GM18861 (cell line): ENCODE results near the gene EPB41L4A.
"Not testable (repeated sequence)": the region's sequence is repeated elsewhere in the genome, so short reads cannot be mapped to it uniquely, and the experiment has no call there.

Experiments
- ATAC-seq: cut with Tn5 transposase; IDR thresholded peaks from one replicate; pipeline ENCODE4 v1.9.1; 2021; ENCODE audit not compliant: unreplicated experiment

Gene EPB41L4A

DNA sequence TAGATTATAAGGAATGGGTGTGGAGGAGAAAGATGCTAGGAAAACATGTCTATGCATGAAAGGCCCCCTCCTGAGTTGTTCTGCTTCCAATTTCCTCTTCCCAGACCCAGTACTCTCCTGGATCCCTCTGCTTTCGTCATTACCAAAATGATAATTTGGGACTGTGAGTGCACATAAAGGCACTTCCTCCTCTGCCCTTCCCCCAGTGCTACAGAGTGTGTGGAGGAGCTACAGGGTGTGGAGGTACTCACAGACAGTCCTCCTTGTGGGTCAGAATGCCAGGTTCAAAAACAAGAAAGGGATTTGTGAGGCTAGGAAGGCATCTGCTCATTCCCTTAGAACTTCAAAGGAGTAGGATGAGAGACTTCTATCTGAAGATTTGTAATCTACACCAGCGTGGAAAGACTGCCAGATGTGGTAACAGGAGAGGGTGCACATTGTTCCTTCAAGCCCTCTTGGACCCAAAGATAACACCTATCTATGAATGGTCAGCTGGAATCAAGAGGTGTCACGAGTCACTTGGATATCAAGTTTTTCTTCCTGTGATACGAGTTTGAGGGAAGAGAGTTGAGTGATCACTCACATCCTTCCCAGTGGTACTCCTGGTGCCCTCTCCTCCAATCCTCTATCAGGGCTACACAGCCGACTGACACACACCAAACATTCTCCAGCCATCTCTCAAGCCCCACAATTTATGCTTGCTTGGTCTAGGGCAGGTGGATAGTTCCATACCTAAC, 201.1 kb downstream of the EPB41L4A start:
- no peak for ATAC-seq

DNA sequence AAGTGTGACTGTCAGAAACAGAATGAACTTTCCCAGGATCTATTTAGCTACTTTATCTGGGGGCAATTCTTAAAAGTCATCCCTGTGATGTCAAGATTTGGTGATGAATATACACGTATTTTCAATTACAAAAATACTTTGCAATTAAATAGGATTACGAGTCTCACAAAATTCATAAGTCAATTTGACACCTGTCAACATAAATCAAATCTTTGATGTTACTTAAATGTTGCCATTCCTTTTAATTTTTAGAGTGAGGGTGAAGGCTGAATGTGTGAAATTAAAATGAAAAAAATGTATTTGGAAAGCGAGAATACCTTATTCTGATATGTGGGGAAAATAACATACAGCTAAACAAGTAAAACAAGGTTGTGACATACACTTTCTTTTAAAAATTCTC, 202.9 kb downstream of the EPB41L4A start:
- ATAC-seq = no peak

DNA sequence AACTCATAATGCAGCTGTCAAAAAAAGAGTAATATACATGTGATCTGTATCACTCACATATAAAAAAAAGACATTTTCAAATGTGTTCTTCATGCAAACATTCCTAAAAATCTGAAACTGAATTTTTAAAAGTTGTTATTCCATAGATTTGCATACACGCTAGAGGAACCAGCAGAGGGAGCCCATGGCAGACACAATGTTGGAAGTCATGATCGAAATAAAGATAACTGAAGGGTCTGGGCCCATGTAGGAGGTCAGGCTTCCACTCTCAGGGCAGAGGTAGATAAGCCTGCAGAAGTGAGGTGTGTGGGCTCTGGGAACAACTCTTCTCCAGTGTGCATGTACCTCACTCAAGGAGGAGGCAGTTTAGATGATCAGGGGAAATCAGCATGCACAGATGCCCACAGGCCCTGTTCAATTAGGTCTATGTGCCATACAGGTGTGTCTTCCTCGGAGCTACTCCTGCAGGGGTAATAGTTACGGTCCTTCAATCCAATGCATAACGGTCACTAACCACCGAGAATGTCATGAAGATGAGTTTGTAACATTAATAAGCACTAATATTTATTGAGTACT, 208.6 kb downstream of the EPB41L4A start:
- ATAC-seq = no peak

DNA sequence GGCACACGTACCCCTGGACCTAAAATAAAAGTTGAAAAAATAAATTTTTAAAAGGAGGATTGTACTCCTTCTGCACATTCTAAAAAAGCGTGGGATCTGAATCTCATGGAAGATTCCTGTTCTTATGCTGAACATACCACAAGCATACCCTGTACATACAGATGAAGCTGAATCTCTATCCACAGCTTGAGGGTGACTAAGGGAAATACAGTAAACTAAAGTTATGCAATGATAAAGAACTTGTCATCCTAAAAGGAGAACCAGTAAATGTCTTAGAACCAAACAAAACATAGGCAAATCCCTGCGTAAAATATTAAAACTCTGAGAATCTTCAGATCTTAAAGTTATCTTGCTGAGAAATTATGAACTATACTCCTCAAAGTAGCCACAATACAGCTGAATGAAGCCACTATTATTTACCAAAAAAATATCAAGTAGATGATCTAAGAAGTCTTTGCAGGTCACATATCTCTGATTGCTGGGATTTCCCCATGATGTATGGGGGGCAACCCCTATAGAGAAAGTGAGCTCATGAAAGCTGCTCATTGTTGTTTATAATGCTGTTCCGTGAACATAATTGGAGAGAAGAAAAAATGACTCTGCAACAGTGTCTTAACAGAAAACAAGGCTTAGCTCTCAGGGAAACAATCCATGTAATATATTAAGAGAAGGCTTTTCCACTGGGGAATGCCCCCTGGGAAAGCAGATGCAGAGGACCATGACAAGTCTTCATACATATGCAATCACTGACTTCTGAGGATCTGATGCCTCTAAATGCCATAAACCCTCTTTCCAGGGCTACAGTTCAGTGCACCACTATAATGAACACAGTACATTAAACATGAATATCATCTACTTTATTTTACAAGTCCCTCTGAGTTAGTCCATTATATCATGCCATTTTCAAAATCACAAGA, 210.1 kb downstream of the EPB41L4A start:
- no peak for ATAC-seq

DNA sequence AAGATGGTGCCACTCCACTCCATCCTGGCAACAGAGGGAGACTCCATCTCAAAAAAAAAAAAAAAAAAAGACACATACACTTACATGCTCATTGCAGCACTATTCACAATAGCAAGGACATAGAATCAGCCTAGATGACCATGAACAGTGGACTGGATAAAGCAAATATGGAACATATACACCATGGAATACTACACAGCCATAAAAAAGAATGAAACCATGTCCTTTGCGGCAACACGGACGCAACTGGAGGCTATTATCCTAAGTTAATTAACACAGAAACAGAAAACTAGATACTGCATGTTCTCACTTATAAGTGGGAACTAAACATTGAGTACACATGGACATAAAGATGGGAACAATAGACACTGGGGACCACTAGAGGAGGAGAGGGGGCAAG, 210.9 kb downstream of the EPB41L4A start:
- not testable (repeated sequence) for ATAC-seq

DNA sequence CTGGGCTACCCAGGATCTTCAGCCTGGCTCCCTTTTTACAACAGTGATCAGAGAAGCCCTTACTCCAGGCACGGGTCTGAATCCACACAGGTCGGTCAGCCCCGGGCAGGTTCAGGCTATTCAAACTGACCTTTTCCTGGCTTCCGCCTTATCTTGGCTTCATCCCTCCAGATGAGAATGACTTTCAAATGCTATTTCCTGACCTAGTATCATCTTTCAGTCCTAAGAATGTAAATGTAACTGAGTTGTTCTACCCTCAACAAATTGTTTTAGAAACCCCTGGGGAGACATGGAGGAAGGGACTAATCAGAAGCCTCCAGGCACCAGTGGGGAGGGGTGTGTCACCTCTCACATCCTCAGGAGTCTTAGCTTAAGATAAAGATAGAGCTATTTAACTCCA, 213.2 kb downstream of the EPB41L4A start:
- no peak for ATAC-seq

DNA sequence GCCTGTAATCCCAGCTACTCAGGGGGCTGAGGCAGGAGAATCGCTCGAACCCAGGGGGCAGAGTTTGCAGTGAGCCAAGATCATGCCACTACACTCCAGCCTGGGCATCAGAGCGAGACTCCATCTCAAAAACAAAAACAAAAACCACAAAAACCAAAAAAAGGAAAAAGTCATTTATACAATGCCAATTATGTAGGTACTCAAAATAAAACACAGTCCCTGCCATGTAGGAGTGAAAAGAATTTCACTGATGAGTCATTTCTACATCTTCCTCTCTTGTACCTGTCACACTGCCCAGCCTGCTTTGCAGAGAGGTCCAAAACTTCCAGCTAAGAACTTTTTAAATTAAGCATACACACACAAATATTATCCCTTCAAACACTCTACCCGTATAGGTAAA, 215.8 kb downstream of the EPB41L4A start:
- peak; percentile 49 for ATAC-seq

DNA sequence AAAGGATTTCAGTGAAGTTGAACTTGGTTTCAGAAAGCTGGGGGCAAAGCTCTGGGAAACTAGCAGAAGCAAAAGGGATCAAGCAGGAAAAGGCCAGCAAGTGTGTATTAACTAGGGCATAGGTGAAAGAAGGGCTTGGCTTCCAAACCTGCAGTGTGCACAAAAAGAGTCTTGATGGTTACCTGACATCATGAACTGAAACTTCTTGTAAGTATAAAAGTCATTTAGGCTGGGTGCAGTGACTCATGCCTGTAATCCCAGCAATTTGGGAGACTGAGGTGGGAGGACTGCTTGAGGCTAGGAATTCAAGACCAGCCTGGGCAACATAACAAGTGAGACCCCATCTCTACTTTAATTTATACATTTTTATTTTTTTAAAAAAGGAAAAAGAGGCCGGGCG, 216.4 kb downstream of the EPB41L4A start:
- ATAC-seq = no peak

DNA sequence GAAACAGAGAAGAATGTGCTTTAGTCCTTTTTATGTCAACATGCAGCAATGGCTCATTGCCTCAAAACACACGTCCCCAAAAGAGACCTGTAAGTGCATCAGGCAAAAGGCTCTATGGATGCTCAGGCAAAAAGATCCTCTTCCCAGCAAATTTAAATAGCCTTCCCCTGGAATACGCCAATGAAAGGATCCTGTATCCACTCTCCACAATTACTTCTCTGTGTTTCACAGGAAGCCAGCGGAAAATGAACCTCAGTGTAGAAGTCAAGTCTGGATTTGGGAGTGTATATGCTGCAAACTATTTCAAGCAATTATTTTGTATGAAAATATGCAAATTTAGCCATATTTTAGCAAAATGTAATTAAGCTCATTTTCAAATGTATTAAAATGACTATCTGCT, 217.9 kb downstream of the EPB41L4A start:
- no peak for ATAC-seq

DNA sequence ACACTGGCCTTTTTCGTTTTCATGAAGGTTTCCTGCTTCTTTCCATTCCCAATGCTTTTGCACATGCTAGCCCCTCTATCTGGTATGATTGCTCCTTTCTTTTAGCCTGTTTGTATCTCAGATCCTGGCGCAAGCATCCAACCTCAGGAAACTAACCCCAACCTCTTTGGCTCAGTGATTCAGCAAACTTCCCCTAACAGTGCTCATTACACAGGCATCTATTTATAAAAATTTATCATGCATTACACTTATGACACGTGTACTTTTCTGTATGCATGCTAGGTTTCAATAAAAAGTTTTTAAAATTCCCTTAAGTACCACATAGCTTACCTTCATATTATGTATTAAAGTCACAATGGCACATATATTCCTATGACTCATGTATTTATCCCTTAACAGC, 218.9 kb downstream of the EPB41L4A start:
- no peak for ATAC-seq

DNA sequence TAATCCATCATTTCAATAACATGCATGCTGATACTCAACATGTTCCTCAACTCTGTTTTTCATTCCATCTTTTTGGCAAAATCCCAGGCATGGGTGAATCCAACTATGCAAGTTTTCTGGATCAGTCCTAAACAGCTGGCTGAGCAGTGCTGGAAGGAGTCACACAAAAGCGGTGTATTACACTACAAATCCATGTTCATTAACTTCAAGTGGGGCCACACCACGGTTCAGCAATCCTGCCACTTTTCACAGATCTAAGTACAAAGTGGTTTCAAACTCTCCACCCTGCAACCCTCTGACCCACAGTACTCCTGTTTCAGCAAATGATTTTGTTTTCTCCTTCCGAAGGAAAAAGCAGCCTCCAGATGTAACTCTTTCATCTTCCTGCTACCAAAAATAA, 222.5 kb downstream of the EPB41L4A start:
- no peak for ATAC-seq

DNA sequence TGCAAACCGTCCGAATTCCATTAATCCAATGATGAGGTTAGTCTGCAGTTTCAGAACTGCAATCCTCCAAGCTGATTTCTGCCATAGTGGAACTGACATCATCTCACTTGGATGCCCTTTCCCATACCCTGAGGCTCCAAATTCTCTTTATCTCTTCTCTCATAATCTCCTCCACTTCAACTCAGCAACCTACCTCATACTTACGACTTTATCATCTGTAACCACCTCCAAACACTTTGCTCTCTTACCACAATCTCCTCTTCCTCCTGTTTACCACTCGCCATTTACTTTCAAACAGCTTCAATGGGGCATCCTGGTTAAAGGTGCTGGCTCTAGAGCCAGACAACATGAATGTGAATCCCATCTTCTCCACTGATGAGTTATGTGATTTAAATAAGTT, 223.2 kb downstream of the EPB41L4A start:
- ATAC-seq = no peak

DNA sequence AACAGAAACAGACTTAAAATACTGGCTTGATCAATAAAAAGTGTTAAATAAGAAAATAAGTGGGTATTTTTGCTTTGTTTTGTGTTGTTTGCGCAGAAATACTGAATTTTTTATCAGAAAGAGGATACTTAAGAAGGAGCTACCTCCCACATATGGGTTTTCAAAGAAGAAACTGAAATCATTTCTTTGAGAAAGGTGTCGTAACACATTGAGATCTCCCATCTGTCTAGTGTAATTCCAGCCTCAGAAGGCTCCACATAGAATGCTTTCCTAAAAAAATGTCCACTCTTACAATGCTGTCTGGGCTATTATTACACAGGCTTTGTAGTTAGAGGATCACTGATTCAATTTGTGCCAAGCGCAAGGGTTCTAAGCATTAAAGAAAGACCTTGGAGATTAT, 226.2 kb downstream of the EPB41L4A start:
- ATAC-seq = no peak

DNA sequence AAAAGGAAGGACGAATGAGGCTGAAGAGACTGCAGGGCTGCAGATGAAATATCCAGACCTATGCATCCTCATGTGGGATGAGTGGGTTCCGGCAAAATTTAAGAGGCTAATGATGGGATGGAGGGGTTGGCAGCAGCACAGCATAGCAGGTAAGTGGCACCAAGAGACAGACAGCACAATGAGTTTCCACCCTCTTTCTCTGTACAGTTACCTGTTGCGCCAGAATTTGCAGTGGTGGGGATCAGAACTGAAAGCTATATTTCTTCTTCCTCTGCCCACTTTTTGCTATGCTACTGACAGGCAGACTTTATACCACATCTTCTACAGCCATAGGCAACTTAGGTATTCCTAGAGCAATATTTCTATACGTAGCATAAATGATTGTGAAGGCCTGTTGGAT, 227.0 kb downstream of the EPB41L4A start:
- no peak for ATAC-seq

DNA sequence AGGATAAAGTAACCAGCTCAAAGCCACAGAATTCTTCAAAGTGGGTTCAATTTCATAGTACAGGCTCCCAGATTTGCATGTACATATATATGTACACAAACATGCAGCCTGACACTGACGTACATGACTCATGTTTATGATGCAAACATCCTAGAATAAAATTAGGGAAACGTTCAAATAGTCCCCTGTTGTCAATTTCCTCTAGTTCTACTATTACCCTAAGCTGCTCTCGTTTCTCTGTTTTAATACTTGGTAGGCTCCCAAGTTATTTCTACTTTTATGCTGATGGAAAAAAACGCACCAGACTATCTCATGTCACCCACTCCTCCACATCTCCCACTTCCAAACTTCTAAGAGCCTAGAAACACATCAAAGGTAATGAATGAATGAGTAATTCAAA, 229.7 kb downstream of the EPB41L4A start:
- ATAC-seq = no peak

DNA sequence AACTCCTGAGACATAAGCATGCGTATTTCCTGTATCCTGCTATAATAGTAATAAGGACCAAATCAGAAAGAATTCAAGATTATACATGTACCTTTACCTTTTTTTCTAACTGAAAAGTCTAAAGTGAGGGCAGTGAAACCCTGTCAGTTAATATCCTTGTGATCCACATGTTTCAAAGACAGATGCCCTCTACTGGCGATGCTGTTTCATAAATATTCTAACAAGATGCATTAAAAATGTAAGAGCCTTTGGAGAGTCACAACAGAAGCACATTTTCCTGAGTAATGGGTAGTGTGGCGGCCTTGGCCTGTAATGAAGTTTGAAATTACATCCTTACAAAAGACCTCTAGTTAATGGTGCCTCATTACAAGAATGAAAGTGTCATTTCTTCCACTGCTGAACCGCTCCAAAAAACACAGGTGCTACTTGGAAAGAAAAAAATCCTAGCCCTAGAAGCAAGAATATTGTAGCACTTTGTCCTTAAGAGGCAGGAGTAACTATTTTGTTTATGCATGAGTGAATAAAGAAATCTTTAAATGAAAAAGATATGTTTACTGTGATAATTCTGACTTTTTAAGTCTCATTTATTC, 232.6 kb downstream of the EPB41L4A start:
- no peak for ATAC-seq

DNA sequence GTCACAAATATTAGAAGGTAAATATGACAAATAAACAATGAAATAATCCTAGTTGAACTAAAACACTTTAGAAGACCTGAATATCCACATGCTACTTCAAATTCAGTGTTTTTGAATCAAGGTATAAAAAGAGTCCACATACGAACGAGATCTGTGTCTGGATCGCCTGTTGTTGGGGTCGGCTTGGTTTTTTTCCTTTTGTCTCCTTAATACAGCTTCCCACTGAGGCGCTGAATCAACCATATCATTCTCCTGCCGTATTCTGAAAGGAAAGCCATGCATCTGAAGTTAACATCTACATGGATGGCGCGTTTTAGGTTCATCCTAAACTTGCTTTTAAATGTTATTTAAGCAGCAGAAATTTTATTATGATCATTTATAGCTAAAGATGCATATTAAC, 235.2 kb downstream of the EPB41L4A start:
- ATAC-seq = no peak

DNA sequence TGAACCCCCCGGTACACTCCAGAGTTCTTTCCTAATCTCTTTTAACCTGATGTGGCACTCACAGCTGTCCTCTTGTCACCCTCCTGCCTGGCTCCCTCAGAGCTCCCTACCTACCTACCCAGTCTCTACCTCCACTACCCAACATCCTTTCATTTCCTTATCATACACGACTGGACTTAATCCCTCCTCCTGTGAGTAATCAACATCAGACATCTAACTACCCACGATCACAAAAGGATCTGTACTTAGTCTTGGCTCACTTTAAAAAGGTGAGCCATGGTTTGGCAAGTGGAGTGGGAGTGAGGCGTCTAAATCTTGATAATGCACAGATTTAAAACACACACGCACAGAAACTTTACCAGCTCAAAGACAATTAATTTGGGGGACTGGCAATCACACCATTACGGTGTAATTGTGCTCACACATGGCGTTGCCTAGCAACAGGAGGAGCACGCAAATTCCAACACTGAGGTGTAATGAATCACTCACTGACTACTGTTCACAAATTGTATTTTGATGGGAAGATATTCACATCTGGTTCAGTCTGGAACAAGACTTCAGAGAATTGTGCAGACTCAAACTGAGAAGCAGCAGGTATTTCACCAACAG, 235.9 kb downstream of the EPB41L4A start:
- no peak for ATAC-seq

DNA sequence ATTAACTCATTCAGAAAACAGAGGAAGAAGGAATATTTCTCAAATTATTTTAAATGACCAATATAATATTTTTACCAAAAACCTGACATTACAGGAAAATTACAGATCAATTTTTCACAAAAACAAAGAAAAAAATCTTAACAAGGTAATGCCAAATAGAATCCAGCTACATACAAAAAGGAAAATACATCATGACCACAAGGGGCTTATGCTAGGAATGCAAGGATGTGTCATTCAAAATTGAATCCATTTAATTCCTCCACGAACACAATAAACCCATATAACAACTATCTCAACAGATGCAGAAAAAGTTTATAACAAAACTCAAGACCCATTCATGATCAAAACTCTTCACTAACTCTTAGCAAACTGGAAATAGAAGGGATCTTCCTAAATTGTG, 239.8 kb downstream of the EPB41L4A start:
- no peak for ATAC-seq

DNA sequence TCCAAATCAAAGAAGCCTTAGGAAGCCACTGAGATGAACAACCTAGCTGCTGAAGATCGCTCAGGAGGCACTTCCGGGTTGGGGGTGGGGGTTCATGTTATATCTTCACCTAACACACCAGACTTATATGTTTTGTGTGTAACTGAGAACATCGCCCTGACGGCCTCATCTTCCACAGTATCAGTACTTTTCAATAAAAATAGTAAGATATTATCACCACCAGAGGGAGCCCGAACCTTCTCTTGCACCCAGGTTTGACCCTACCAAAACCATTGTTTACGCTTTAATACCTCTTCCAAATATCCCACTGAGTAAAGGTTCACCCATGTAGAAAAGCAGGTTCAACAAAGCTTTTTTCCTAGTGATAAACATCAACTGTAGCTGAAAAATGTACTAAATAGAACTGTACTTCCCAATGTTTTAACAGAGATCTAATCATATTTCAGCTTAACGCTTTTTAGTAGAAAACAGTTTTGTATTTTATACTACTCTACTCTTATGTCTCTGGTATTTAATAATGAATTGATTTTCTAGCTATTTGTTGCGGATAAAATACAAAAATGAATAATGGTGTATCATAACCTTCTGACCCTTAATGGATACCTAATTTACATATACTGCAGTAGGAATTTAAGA, 244.0 kb downstream of the EPB41L4A start:
- peak; percentile 79 for ATAC-seq
